Pancreas (tissue), 10 donors: Measurements from ENCODE around the gene ZBTB47. TPM values are rescaled to one million over a fixed set of nuclear protein-coding genes. Genes with fewer than 3 reads are reported as not detected.

Experiments
- ATAC-seq, 4 donors: fragments of 200-7000 bp; cut with Tn5 transposase; one replicate each; pipeline versions ENCODE4 v1.8.0 to v1.9.1; 2020; ENCODE audit warnings: mild to moderate bottlenecking in 4 of 4, moderate library complexity in 4 of 4
- DNase-seq, 6 donors: peaks; one replicate each; pipeline ENCODE4 v3.0.0-alpha.2; 2020
- FAIRE-seq: peaks from 2 replicates; lab custom pipeline; 2012; peaks lifted over from hg19 to GRCh38; lab: Jason Lieb, UNC
- H3K27ac ChIP-seq, 4 donors: fragments of 200-600 bp; sonication (generic); 1 replicate in 3 of 4; 2 replicates in 1 of 4; pipeline versions ENCODE4 v1.5.0 to v1.8.0; 2020
- H3K27me3 ChIP-seq, 4 donors: fragments of 200-600 bp; one replicate each; pipeline ENCODE4 v1.8.0; 2021
- H3K36me3 ChIP-seq, 3 donors: fragments of 200-600 bp; sonication (generic) in 1 of 3; one replicate each; pipeline versions ENCODE4 v1.5.0 to v1.8.0; 2020 to 2021
- H3K4me1 ChIP-seq, 3 donors: fragments of 200-600 bp; one replicate each; pipeline ENCODE4 v1.8.0; 2021
- H3K4me3 ChIP-seq, 4 donors: fragments of 200-600 bp; sonication (generic) in 2 of 4; one replicate each; pipeline versions ENCODE4 v1.5.0 to v1.8.0; 2020 to 2021
- H3K9me3 ChIP-seq, 4 donors: fragments of 200-600 bp; one replicate each; pipeline ENCODE4 v1.8.0; 2021
- CTCF ChIP-seq, 4 donors: fragments of 200-600 bp; sonication (generic) in 3 of 4; IDR thresholded peaks; one replicate each; pipeline versions ENCODE4 v1.5.0 to v1.8.0; 2021; ENCODE audit warnings: antibody characterized with exemption in 4 of 4
- WGBS, 2 donors: extraction: QIAGEN DNeasy Blood & Tissue Kit; methylation state at CpG; one replicate each; pipeline ENCODE4 v1.1.7; 2013; 5-methylcytosine and 5-hydroxymethylcytosine counted together
- intact Hi-C, 3 donors: fragments of 100-400 bp; cut with DNase I; formaldehyde crosslinking; loops; one replicate each; pipeline versions ENCODE4 v1.11.1 to v1.14.2; 2022
- polyA plus RNA-seq, 2 donors: library from polyadenylated mRNA; stranded (reverse); fragments of 200-250 nt; gene quantifications; one replicate each; pipeline ENCODE4 v1.2.3, GENCODE V29; 2013
- total RNA-seq, 6 donors: library from RNA; stranded (reverse); fragmentation: NEBNext Ultra II Directional in 4 of 6; extraction: Animal tissue kit (Norgen Biotek cat#: 25700) in 4 of 6; gene quantifications; one replicate each; pipeline versions ENCODE4 v1.2.1 to v1.2.4, GENCODE V29; 2021 to 2023
- donor health status: healthy with polysubstance abuse.
- donor health status: DM: no; HTN: no; CAD: no; lungs with moderate emphysema.
- donor health status: DM: no; HTN: no; CAD: no.
- donor health status: control.
- donor health status: control.
- donor health status: Bipolar disorder and iron deficiency.
- donor health status: DM: yes; HTN: yes; CAD: no.
- donor health status: DM: no; HTN: no; CAD: no.
- donor health status: DM: no; HTN: no; CAD: no.
- donor health status: DM: yes; HTN: yes; CAD: no.

The ZBTB47 gene
- total and polyA plus RNA-seq, 8 donors: 7.9 to 13.6 (median 10.2) TPM

GRCh38 chr3:42714171-42714852 lies 60.8 kb downstream of the ZBTB47 start:
- H3K4me1 ChIP-seq: no peaks in the 10 kb centered on the region
- no peak overlapping the region for H3K4me3 ChIP-seq
- DNase-seq (no peak), ATAC-seq (no peak), FAIRE-seq (no peak)
- intact Hi-C loops: no loop called here
- H3K27me3 ChIP-seq: no peaks in the 10 kb centered on the region
- no peak overlapping the region for H3K27ac ChIP-seq
- no peaks in the 10 kb centered on the region for H3K36me3 ChIP-seq
- no peaks in the 10 kb centered on the region for H3K9me3 ChIP-seq
- no peak for TF ChIP-seq CTCF (IDR thresholded peaks at IDR 0.05)
- 77 to 81% methylated on average over 4 of the region's 4 CpGs for WGBS, 2 donors

Other genes starting within 250 kb of the ZBTB47 start
- gene LYZL4, start 243.1 kb upstream of the ZBTB47 start, total RNA-seq: not detected
- gene LYZL4, start 243.1 kb upstream of the ZBTB47 start, polyA plus RNA-seq: not detected
- 1 to 10 TPM in 5 of 6 donors, under 1 TPM in 1; 0.47 to 3.4 (median 1.9) TPM for gene VIPR1, start 151.1 kb upstream of the ZBTB47 start, total RNA-seq
- 10 to 100 TPM in 1 of 2 donors, 1 to 10 TPM in 1; 3.4 to 10.6 TPM for gene VIPR1, start 151.1 kb upstream of the ZBTB47 start, polyA plus RNA-seq
- gene SEC22C, start 71.7 kb upstream of the ZBTB47 start, total RNA-seq: 10 to 100 TPM; 19.5 to 26.1 (median 21.7) TPM
- gene SEC22C, start 71.7 kb upstream of the ZBTB47 start, polyA plus RNA-seq: 10 to 100 TPM; 12.0 to 23.7 TPM
- 10 to 100 TPM in 1 of 6 donors, 1 to 10 TPM in 5; 7.5 to 14.1 (median 8.4) TPM for gene SS18L2, start 62.8 kb upstream of the ZBTB47 start, total RNA-seq
- gene SS18L2, start 62.8 kb upstream of the ZBTB47 start, polyA plus RNA-seq: 10 to 100 TPM; 21.7 to 24.2 TPM
- gene NKTR, start 53.0 kb upstream of the ZBTB47 start, total RNA-seq: 10 to 100 TPM; 15.5 to 42.0 (median 33.0) TPM
- gene NKTR, start 53.0 kb upstream of the ZBTB47 start, polyA plus RNA-seq: 10 to 100 TPM; 27.9 to 46.8 TPM
- not detected for gene KLHL40, start 31.8 kb downstream of the ZBTB47 start, total RNA-seq
- under 1 TPM in 1 of 2 donors, not detected in 1; 0.12 TPM for gene KLHL40, start 31.8 kb downstream of the ZBTB47 start, polyA plus RNA-seq
- gene HHATL, start 49.1 kb downstream of the ZBTB47 start, total RNA-seq: 1 to 10 TPM in 2 of 6 donors, under 1 TPM in 3, not detected in 1; 0.42 to 2.5 (median 1.00) TPM
- gene HHATL, start 49.1 kb downstream of the ZBTB47 start, polyA plus RNA-seq: 10 to 100 TPM in 1 of 2 donors, 1 to 10 TPM in 1; 4.6 to 17.8 TPM
- 1 to 10 TPM in 1 of 6 donors, under 1 TPM in 5; 0.18 to 1.0 (median 0.69) TPM for gene CCDC13, start 119.6 kb downstream of the ZBTB47 start, total RNA-seq
- 1 to 10 TPM in 1 of 2 donors, under 1 TPM in 1; 0.65 to 1.3 TPM for gene CCDC13, start 119.6 kb downstream of the ZBTB47 start, polyA plus RNA-seq
- gene HIGD1A, start 150.8 kb downstream of the ZBTB47 start, total RNA-seq: 10 to 100 TPM; 14.6 to 34.9 (median 27.3) TPM
- gene HIGD1A, start 150.8 kb downstream of the ZBTB47 start, polyA plus RNA-seq: 10 to 100 TPM; 32.4 to 56.6 TPM
- 1 to 10 TPM in 2 of 6 donors, under 1 TPM in 4; 0.37 to 1.7 (median 0.86) TPM for gene ACKR2, start 155.7 kb downstream of the ZBTB47 start, total RNA-seq
- under 1 TPM; 0.09 to 0.80 TPM for gene ACKR2, start 155.7 kb downstream of the ZBTB47 start, polyA plus RNA-seq
- gene CYP8B1, start 222.2 kb downstream of the ZBTB47 start, total RNA-seq: under 1 TPM in 1 of 6 donors, not detected in 5; 0.22 TPM
- gene CYP8B1, start 222.2 kb downstream of the ZBTB47 start, polyA plus RNA-seq: not detected